H9 (cell line): ENCODE data around the gene MMD2. TPM values are rescaled to one million over a fixed set of nuclear protein-coding genes. Genes with fewer than 3 reads are reported as not detected.

ENCODE experiments used
- DNase-seq: peaks from one replicate; pipeline ENCODE4 v3.0.0-alpha.2; 2017
- H2AFZ ChIP-seq: one replicate; pipeline ENCODE4 v1.6.1; 2013; ENCODE audit warnings: mild to moderate bottlenecking, low read length, control low read depth, moderate library complexity
- H2AK5ac ChIP-seq: 2 replicates; pipeline ENCODE4 v1.6.1; 2013; ENCODE audit warnings: low read length, control low read depth, mixed read lengths; ENCODE audit not compliant: insufficient read length
- H2BK120ac ChIP-seq: one replicate; pipeline ENCODE4 v1.6.1; 2013; ENCODE audit warnings: low read depth, mild to moderate bottlenecking, low read length, control low read depth, inconsistent platforms; ENCODE audit not compliant: poor library complexity, severe bottlenecking
- H2BK12ac ChIP-seq: 2 replicates; pipeline ENCODE4 v1.6.1; 2013; ENCODE audit warnings: low read length, control low read depth, mixed read lengths, low read depth; ENCODE audit not compliant: insufficient read length
- H2BK15ac ChIP-seq: 2 replicates; pipeline ENCODE4 v1.6.1; 2013; ENCODE audit warnings: low read depth, low read length, control low read depth
- H2BK20ac ChIP-seq: one replicate; pipeline ENCODE4 v1.6.1; 2013; ENCODE audit warnings: low read depth, mild to moderate bottlenecking, low read length, control low read depth, inconsistent platforms; ENCODE audit not compliant: poor library complexity, severe bottlenecking
- H2BK5ac ChIP-seq: 2 replicates; pipeline ENCODE4 v1.6.1; 2013; ENCODE audit warnings: low read length, control low read depth, mixed read lengths; ENCODE audit not compliant: insufficient read length
- H3K14ac ChIP-seq: 2 replicates; pipeline ENCODE4 v1.6.1; 2013; ENCODE audit warnings: low read length, control low read depth; ENCODE audit not compliant: insufficient read depth
- H3K18ac ChIP-seq: 2 replicates; pipeline ENCODE4 v1.6.1; 2013; ENCODE audit warnings: low read depth, mild to moderate bottlenecking, mixed read lengths, low read length, control low read depth; ENCODE audit not compliant: insufficient read length
- H3K23ac ChIP-seq: 2 replicates; pipeline ENCODE4 v1.6.1; 2013; ENCODE audit warnings: low read length, control low read depth, mixed read lengths, low read depth; ENCODE audit not compliant: insufficient read length
- H3K23me2 ChIP-seq: 2 replicates; pipeline ENCODE4 v1.6.1; 2013; ENCODE audit warnings: low read depth, mild to moderate bottlenecking, mixed read lengths, low read length, control low read depth; ENCODE audit not compliant: insufficient read length, poor library complexity, severe bottlenecking
- H3K27ac ChIP-seq: 2 replicates; pipeline ENCODE4 v1.5.1; 2013; ENCODE audit warnings: low read length, control low read depth, mixed read lengths, low read depth; ENCODE audit not compliant: insufficient read length
- H3K27me3 ChIP-seq: 2 replicates; pipeline ENCODE4 v1.6.1; 2013; ENCODE audit warnings: low read length, control low read depth, inconsistent platforms; ENCODE audit not compliant: insufficient read depth
- H3K4ac ChIP-seq: 2 replicates; pipeline ENCODE4 v1.6.1; 2013; ENCODE audit warnings: low read depth, mild to moderate bottlenecking, control low read depth, inconsistent platforms, low read length, moderate library complexity
- H3K4me1 ChIP-seq: 2 replicates; pipeline ENCODE4 v1.6.1; 2013; ENCODE audit warnings: low read length, control low read depth, inconsistent platforms; ENCODE audit not compliant: insufficient read depth
- H3K4me2 ChIP-seq: 2 replicates; pipeline ENCODE4 v1.6.1; 2013; ENCODE audit warnings: low read length, control low read depth, mixed read lengths; ENCODE audit not compliant: insufficient read length, insufficient read depth
- H3K56ac ChIP-seq: 2 replicates; pipeline ENCODE4 v1.6.1; 2013; ENCODE audit warnings: low read depth, mild to moderate bottlenecking, mixed read lengths, low read length, control low read depth; ENCODE audit not compliant: insufficient read length
- H3K79me1 ChIP-seq: 2 replicates; pipeline ENCODE4 v1.6.1; 2013; ENCODE audit warnings: low read depth, mild to moderate bottlenecking, moderate library complexity, low read length, control low read depth, inconsistent platforms; ENCODE audit not compliant: insufficient read depth, poor library complexity, severe bottlenecking
- H3K79me2 ChIP-seq: 2 replicates; pipeline ENCODE4 v1.6.1; 2013; ENCODE audit warnings: low read length, control low read depth, inconsistent platforms; ENCODE audit not compliant: insufficient read depth
- H3K9ac ChIP-seq: 2 replicates; pipeline ENCODE4 v1.6.1; 2013; ENCODE audit warnings: low read length, control low read depth, mixed read lengths; ENCODE audit not compliant: insufficient read length; ENCODE audit errors: extremely low read depth
- H3K9me3 ChIP-seq: one replicate; pipeline ENCODE4 v1.6.1; 2013; ENCODE audit warnings: low read depth, low read length, inconsistent platforms; ENCODE audit not compliant: control insufficient read depth
- H3T11ph ChIP-seq: one replicate; pipeline ENCODE4 v1.6.1; 2013; ENCODE audit warnings: mild to moderate bottlenecking, low read length, control low read depth, inconsistent platforms
- H4K20me1 ChIP-seq: one replicate; pipeline ENCODE4 v1.6.1; 2013; ENCODE audit not compliant: control insufficient read depth, insufficient read length, insufficient read depth
- H4K5ac ChIP-seq: 2 replicates; pipeline ENCODE4 v1.6.1; 2013; ENCODE audit warnings: low read depth, mild to moderate bottlenecking, mixed read lengths, low read length, control low read depth; ENCODE audit not compliant: insufficient read length
- H4K8ac ChIP-seq: replicated peaks from 2 replicates; pipeline ENCODE4 v1.6.1; 2013; ENCODE audit warnings: low read length, control low read depth, mixed read lengths, low read depth; ENCODE audit not compliant: insufficient read length
- H4K91ac ChIP-seq: 2 replicates; pipeline ENCODE4 v1.6.1; 2013; ENCODE audit warnings: low read depth, mild to moderate bottlenecking, moderate library complexity, mixed read lengths, low read length, control low read depth; ENCODE audit not compliant: insufficient read length
- H3K27ac Mint-ChIP-seq, 3 experiments: 2 replicates in 2 of 3; 3 replicates in 1 of 3; pipeline ENCODE4 v1.8.0; 2020 to 2021; ENCODE audit warnings: mixed read lengths in 3 of 3, mild to moderate bottlenecking in 1 of 3, moderate library complexity in 1 of 3
- H3K27me3 Mint-ChIP-seq: 2 replicates; pipeline ENCODE4 v1.8.0; 2021; ENCODE audit warnings: low read depth, mild to moderate bottlenecking, moderate library complexity, mixed read lengths
- H3K36me3 Mint-ChIP-seq, 3 experiments: 2 replicates in 2 of 3; 3 replicates in 1 of 3; pipeline ENCODE4 v1.8.0; 2020 to 2021; ENCODE audit warnings: low read depth in 3 of 3, mixed read lengths in 3 of 3; ENCODE audit not compliant: insufficient read depth in 1 of 3
- H3K4me1 Mint-ChIP-seq, 2 experiments: 2 replicates each; pipeline ENCODE4 v1.8.0; 2020; ENCODE audit warnings: mixed read lengths in 2 of 2
- H3K4me3 Mint-ChIP-seq, 2 experiments: 2 replicates in 1 of 2; 3 replicates in 1 of 2; pipeline ENCODE4 v1.8.0; 2020 to 2021; ENCODE audit warnings: mild to moderate bottlenecking in 2 of 2, mixed read lengths in 2 of 2, moderate library complexity in 1 of 2
- H3K9me3 Mint-ChIP-seq, 2 experiments: 2 replicates in 1 of 2; 3 replicates in 1 of 2; pipeline ENCODE4 v1.8.0; 2020; ENCODE audit warnings: mild to moderate bottlenecking in 2 of 2, mixed read lengths in 2 of 2, moderate library complexity in 1 of 2
- WGBS: extraction: QIAGEN DNeasy Blood & Tissue Kit; methylation state at CpG from one replicate; pipeline ENCODE4 v1.1.7; 2013; ENCODE audit warnings: missing lambda C conversion rate, low lambda C conversion rate, mixed read lengths; ENCODE audit not compliant: insufficient read length; ENCODE audit errors: extremely low coverage; 5-methylcytosine and 5-hydroxymethylcytosine counted together
- total RNA-seq: library from RNA; stranded (reverse); gene quantifications from 2 replicates; pipeline ENCODE4 v1.2.1, GENCODE V29; 2021
- TF ChIP-seq, protein P1 (sequence below): fragments of 200-600 bp; sonication (generic); conservative IDR thresholded peaks from 3 replicates; pipeline ENCODE4 v1.8.0; 2021; ENCODE audit warnings: antibody characterized with exemption, mild to moderate bottlenecking

The MMD2 gene
- total RNA-seq, 1 experiment from 2014 or later: 0.20 TPM

DNA sequence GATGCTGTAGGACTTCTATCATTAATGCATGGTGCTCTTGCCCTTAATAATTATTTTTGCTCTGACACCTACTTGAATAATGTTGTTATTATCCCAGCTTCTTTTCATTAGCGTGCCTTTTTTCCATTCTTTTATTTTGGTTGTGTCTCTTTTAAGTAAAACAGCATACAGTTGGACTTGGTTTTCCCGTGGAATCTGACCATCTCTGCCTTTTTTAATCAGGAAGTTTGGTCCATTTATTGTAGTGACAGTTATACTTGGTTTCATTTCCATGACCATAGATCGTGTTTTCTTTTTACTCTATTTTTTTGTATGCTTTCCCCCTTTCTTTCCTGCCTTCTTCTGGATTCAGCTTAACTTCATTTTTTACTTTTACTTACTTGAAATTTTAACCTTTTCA lies 101.8 kb downstream of the MMD2 start:
- Histone ChIP-seq H4K20me1 (no peaks in the 10 kb centered on the region), H3K4me1 (no peaks in the 10 kb centered on the region), H4K91ac (no peak overlapping the region), H3K56ac (no peak overlapping the region), H2BK12ac (no peak overlapping the region), H3T11ph (no peak overlapping the region), H2BK15ac (no peak overlapping the region), H2AFZ (no peak overlapping the region), H3K14ac (no peak overlapping the region), H3K4ac (no peak overlapping the region), H4K5ac (no peak overlapping the region), H3K27me3 (no peaks in the 10 kb centered on the region), H3K9ac (no peak overlapping the region), H3K4me2 (no peak overlapping the region), H2BK20ac (no peak overlapping the region), H3K23me2 (no peaks in the 10 kb centered on the region), H3K79me2 (no peaks in the 10 kb centered on the region; the same call in 1 of the 2 replicates), H3K23ac (no peak overlapping the region), H3K18ac (no peak overlapping the region), H3K27ac (no peak overlapping the region), H4K8ac (no peak overlapping the region), H2AK5ac (no peak overlapping the region), H3K9me3 (no peaks in the 10 kb centered on the region), H3K79me1 (no peaks in the 10 kb centered on the region), H2BK120ac (no peak overlapping the region), H2BK5ac (no peak overlapping the region)
- TF ChIP-seq, protein P1, sequence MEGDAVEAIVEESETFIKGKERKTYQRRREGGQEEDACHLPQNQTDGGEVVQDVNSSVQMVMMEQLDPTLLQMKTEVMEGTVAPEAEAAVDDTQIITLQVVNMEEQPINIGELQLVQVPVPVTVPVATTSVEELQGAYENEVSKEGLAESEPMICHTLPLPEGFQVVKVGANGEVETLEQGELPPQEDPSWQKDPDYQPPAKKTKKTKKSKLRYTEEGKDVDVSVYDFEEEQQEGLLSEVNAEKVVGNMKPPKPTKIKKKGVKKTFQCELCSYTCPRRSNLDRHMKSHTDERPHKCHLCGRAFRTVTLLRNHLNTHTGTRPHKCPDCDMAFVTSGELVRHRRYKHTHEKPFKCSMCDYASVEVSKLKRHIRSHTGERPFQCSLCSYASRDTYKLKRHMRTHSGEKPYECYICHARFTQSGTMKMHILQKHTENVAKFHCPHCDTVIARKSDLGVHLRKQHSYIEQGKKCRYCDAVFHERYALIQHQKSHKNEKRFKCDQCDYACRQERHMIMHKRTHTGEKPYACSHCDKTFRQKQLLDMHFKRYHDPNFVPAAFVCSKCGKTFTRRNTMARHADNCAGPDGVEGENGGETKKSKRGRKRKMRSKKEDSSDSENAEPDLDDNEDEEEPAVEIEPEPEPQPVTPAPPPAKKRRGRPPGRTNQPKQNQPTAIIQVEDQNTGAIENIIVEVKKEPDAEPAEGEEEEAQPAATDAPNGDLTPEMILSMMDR: no peak
- Mint-ChIP-seq H3K9me3 (peaks cover 0 to 3% of the 10 kb centered on the region in 2 experiments; a peak in 2 of 5 replicates), H3K27ac (no peak overlapping the region), H3K36me3 (no peaks in the 10 kb centered on the region), H3K4me1 (no peaks in the 10 kb centered on the region), H3K4me3 (no peak overlapping the region), H3K27me3 (peaks cover under 1% of the 10 kb centered on the region; the same call in 1 of the 2 replicates)
- no peak for DNase-seq
- no CpG with 5 or more reads among the region's 3 CpGs for WGBS
